ENCODE measurements around the gene MYL2. TPM values are rescaled to one million over a fixed set of nuclear protein-coding genes. Genes with fewer than 3 reads are reported as not detected.

The MYL2 gene
- total and polyA plus RNA-seq, 9 of the 15 experiments (the other 6 are each of a cell fraction or from before 2014, with no cell fraction given): not detected

GRCh38 chr12:110966081-110966760 lies 45.8 kb upstream of the MYL2 start:
- H3K27ac ChIP-seq (ENCODE audit: extremely low read depth, low read depth, low read length): no peak overlapping the region
- H3K9me3 ChIP-seq (replicated peaks; ENCODE audit: control insufficient read depth, insufficient read depth, low read depth, low read length): no peaks in the 10 kb centered on the region
- in situ Hi-C loops (cut with MboI) (no loop called here), intact Hi-C loops (cut with micrococcal nuclease) (no loop called here)
- no peak overlapping the region for H3K4me2 ChIP-seq (ENCODE audit: insufficient read depth, low read length)
- CTCF ChIA-PET (ENCODE audit: low intra/inter-chr PET ratio): no interaction called here
- H3K4me3 ChIP-seq: no peak overlapping the region
- H3K9me1 ChIP-seq (ENCODE audit: control insufficient read depth, insufficient read depth, low read length): no peaks in the 10 kb centered on the region
- DNase-seq (ENCODE audit: extremely low read depth in 1 of 4, low spot score in 3 of 4) (no peak), FAIRE-seq (no peak), ATAC-seq (no peak)
- peaks cover 4 to 30% of the 10 kb centered on the region in 2 experiments; a peak in 4 of 5 replicates for H3K27me3 ChIP-seq (ENCODE audit: control insufficient read depth in 2 of 2, insufficient read depth in 2 of 2, low read length in 2 of 2)
- no peaks in the 10 kb centered on the region for H4K20me1 ChIP-seq (replicated peaks; ENCODE audit: control insufficient read depth, insufficient read depth, low read length)
- H3K4me1 ChIP-seq (replicated peaks in 1 of 2; ENCODE audit: control insufficient read depth in 2 of 2, insufficient read depth in 2 of 2, low read length in 2 of 2): no peaks in the 10 kb centered on the region
- 11% methylated on average over 23 of the region's 23 CpGs for WGBS (ENCODE audit: insufficient coverage, low coverage, missing lambda C conversion rate)
- POLR2A ChIA-PET: no interaction called here
- H2AFZ ChIP-seq (ENCODE audit: low read depth, low read length): no peak overlapping the region
- H3K79me2 ChIP-seq (ENCODE audit: control insufficient read depth, insufficient read depth, low read length): no peaks in the 10 kb centered on the region
- no TSS peak for BruUV-seq (replicated peaks)
- no peaks in the 10 kb centered on the region for H3K36me3 ChIP-seq (ENCODE audit: control insufficient read depth, insufficient read depth, low read length)
- H3K9ac ChIP-seq (ENCODE audit: insufficient read depth in 1 of 2, low read depth in 2 of 2, low read length in 2 of 2): no peak overlapping the region
- TF ChIP-seq ZNF280A (IDR thresholded peaks at IDR 0.05; ENCODE audit: low read depth, partially characterized antibody): no peak
- TF ChIP-seq ARID3A (IDR thresholded peaks at IDR 0.05; ENCODE audit: borderline replicate concordance, low read depth, low read length): no peak
- no peak for TF ChIP-seq ZNF174 (CRISPR knock-in tag; IDR thresholded peaks at IDR 0.05)
- no peak for TF ChIP-seq JUN (IDR thresholded peaks at IDR 0.05; ENCODE audit: borderline replicate concordance, low read depth, low read length)
- TF ChIP-seq JUN (CRISPR knock-in tag; IDR thresholded peaks at IDR 0.05; ENCODE audit: borderline replicate concordance): no peak
- no peak for TF ChIP-seq SREBF1 (IDR thresholded peaks at IDR 0.05; ENCODE audit: borderline replicate concordance, low read depth, low read length)
- no peak for TF ChIP-seq ID3 (CRISPR knock-in tag; IDR thresholded peaks at IDR 0.05)
- no peak for TF ChIP-seq ID3 (tag; IDR thresholded peaks at IDR 0.05)
- TF ChIP-seq TBL1XR1 (IDR thresholded peaks at IDR 0.05; ENCODE audit: low read length in 2 of 2): no peak
